GM12891 (cell line): ENCODE results near the gene DUS2.

Experiments used
- DNase-seq: peaks from one replicate; pipeline ENCODE4 v3.0.0; 2011; ENCODE audit warnings: low spot score; ENCODE audit not compliant: insufficient read length
- FAIRE-seq: peaks from 2 replicates; lab custom pipeline; 2011; peaks lifted over from hg19 to GRCh38; lab: Jason Lieb, UNC
- PAX5 ChIP-seq: IDR thresholded peaks from 2 replicates; pipeline ENCODE4 v1.6.1; 2011; ENCODE audit warnings: low read length, moderate library complexity, mild to moderate bottlenecking; ENCODE audit not compliant: insufficient read depth, severe bottlenecking
- POLR2A ChIP-seq: IDR thresholded peaks from 2 replicates; pipeline ENCODE4 v1.6.1; 2011; ENCODE audit warnings: low read depth, low read length, control low read depth
- POLR2AphosphoS5 ChIP-seq: IDR thresholded peaks from 2 replicates; pipeline ENCODE4 v1.6.1; 2011; ENCODE audit warnings: low read depth, low read length, control low read depth
- POU2F2 ChIP-seq: IDR thresholded peaks from 2 replicates; pipeline ENCODE4 v1.6.1; 2011; ENCODE audit warnings: low read depth, mild to moderate bottlenecking, control low read depth, low read length, moderate library complexity
- SPI1 ChIP-seq: IDR thresholded peaks from 2 replicates; pipeline ENCODE4 v1.6.1; 2011; ENCODE audit warnings: low read depth, low read length, control low read depth
- TAF1 ChIP-seq: IDR thresholded peaks from 2 replicates; pipeline ENCODE4 v1.6.1; 2011; ENCODE audit warnings: low read depth, low read length, control low read depth

Gene DUS2

DNA sequence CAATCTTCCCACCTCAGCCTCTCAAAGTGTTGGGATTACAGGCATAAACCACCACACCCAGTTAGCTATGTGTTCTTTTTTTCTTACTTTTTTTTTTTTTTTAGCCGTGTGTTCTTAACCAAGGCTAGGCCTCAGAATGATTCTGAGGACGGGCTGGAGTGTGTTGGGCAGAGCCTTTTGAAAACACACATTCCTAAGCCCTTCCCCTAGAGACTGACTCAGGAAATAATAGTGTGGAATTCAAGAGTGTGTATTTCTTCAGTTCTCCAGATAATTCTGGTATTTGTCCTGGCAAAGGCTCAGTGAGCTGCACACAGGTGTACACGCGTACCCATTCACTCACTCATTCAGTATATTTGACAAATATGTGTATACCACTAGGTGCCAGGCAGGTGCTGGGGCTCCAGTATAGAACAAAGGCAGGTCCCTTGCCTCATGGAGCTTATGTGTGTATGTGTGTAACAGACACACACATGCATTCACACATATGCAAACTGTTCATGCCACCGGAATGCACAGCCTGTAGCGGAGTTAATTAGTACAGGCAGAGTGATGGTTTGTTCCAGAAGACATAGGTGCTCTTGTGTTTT lies 42.7 kb downstream of the DUS2 start:
- no peak for DNase-seq

DNA sequence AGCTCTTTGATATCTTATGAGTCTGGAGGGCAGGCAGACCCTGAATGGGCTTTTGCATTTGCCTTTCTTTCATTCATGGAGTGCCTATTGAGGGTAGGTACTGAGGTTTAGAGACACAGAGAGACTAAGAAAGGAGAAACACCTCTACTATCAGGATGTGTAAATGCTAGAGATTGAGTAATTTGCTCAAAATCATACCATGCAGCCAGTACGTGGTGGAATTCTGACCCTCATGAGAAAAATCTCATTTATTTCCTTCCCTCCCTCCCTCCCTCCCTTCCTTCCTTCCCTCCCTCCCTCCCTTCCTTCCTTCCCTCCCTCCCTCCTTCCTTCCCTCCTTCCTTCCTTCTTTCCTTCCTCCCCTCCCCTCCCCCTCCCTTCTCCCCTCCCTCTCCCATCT lies 43.7 kb downstream of the DUS2 start:
- TF ChIP-seq POU2F2 (no peak), TAF1 (no peak), POLR2A (no peak), POLR2AphosphoS5 (no peak), SPI1 (no peak), PAX5 (no peak)
- no peak for FAIRE-seq

More for the DNA sequence above, 42.7 kb downstream of the DUS2 start:
- TF ChIP-seq POLR2AphosphoS5 (no peak), PAX5 (no peak), TAF1 (no peak), POLR2A (no peak), POU2F2 (no peak), SPI1 (no peak)
- FAIRE-seq = no peak

DNA sequence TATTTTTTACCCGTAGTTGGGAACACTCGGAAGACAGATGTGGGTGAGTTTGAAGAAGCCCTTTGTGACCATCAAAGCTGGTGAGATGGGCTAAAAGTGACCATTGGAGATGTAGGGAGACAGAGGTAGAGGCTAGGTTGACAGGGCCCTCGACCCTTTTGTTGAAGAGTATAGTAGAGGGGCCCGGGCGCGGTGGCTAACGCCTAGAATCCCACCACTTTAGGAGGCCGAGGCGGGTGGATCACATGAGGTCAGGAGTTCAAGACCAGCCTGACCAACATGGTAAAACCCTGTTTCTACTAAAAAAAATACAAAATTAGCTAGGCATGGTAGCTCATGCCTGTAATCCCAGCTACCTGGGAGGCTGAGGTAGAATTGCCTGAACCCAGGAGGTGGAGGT lies 45.8 kb downstream of the DUS2 start:
- FAIRE-seq (no peak), DNase-seq (no peak)
- TF ChIP-seq POLR2A (no peak), PAX5 (no peak), SPI1 (no peak), POU2F2 (no peak), TAF1 (no peak), POLR2AphosphoS5 (no peak)

More for the DNA sequence above, 43.7 kb downstream of the DUS2 start:
- no peak for DNase-seq

DNA sequence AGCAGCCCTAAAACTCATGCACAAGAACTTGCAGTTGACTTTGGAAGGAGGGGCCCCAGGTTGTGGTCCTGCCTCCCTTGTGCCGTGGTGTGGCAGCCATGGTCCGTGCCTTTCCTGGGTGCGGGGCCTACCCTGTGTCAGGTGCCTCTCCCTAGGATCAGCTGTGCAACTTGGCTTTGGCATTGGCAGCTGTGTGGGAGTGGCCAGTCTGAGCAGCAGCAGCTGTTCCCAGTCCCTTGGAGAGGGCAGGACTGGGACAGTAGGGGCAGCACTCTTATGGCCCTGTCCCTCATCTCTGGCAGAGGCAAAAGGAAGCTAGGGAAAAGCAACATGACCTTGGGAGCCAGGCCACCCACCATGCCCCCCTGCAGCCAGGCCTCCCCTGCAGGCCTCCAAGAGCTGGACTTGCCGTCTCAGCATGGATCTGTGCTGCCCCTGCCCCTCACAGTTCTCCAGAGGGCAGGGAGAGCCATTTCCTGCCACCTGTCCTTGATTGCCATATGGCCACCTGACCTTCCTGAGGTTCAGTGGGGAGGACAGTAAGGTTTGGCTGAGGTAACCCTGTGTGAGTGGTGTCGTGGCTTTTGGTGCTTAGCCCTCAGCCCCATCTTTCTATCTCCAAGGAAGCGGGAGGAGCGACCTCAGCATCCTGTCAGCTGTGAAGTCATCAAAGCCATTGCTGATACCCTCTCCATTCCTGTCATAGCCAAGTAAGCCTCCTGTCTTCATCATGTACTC lies 46.6 kb downstream of the DUS2 start:
- FAIRE-seq = peak; percentile 55
- no peak for DNase-seq
- no peak for TF ChIP-seq TAF1
- TF ChIP-seq POU2F2 = no peak
- TF ChIP-seq SPI1 = no peak
- TF ChIP-seq PAX5 = no peak
- TF ChIP-seq POLR2AphosphoS5 = no peak
- TF ChIP-seq POLR2A = no peak

DNA sequence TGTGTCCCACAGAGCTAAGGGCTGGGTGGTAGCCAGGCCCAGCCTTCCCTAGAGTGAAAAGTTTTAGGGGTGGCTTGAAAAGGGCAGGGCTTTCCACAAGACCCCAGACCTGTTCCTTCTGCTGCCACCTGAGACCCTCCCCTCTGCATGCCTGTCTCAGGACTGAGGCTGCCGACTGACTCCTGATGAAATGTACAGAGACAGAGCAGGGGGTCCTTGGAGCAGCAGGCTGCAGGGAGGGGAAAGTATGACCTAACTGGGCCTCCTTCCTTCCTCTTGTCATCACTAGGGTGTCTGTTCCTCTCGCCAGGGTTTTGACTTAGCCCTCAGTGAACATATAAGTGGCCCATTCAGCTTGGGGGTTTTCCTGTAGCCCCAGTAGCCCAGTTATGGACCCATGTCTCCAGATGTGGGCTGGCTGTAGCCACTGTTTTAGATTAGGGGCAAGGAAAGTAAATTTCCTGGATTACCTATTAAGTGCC lies 47.2 kb downstream of the DUS2 start:
- FAIRE-seq (no peak), DNase-seq (no peak)
- TF ChIP-seq PAX5 (no peak), SPI1 (0 out of 2 replicates have a peak, but pooled peaks have one; percentile 6), POU2F2 (no peak)

DNA sequence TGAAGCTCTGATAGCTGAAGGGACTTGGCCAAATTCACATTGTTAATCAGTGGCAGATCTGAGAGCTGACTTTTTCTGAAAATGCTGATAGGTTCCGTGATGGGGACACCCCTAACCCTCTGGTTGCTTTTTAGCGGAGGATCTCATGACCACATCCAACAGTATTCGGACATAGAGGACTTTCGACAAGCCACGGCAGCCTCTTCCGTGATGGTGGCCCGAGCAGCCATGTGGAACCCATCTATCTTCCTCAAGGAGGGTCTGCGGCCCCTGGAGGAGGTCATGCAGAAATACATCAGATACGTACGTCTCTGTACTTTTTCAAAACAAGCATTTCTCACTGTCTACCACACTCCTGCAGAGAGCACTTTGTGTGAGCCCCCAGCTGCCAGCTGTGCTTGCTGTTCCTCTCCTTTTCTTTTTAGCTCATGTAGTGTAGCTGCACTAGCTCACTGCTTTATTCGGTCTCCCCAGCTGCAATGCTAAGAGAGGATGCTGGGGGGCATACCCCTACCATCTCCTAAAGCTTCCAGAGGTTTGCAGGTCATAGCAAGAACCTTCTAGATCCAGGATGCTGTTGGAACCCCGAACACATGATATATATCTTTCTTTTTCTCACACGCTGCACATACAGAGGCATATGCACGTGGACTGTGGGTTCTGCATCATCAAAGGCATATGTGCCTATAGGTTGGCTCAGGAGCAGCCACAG lies 47.9 kb downstream of the DUS2 start:
- DNase-seq (no peak), FAIRE-seq (peak; percentile 82)
- TF ChIP-seq TAF1 = no peak
- no peak for TF ChIP-seq SPI1
- no peak for TF ChIP-seq PAX5

DNA sequence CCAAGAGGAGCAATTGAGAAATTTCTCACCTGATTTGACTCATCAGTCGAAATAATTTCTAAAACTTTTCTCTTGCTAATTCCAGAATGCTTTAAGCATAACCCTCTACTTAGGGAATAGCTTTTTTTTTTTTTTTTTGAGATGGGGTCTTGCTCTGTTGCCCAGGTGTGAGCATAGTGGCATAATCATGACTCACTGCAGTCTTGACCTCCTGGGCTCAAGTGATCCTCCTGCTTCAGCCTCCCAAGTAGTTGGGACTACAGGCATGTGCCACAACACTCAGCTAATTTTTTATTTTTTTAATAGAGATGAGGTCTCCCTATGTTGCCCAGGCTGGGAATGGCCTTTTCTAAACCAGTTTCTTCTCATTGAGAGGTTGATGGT lies 48.4 kb downstream of the DUS2 start:
- FAIRE-seq (no peak), DNase-seq (no peak)
- TF ChIP-seq POLR2AphosphoS5 = no peak
- no peak for TF ChIP-seq TAF1
- TF ChIP-seq PAX5 = no peak
- no peak for TF ChIP-seq POU2F2
- TF ChIP-seq POLR2A = no peak
- TF ChIP-seq SPI1 = no peak

DNA sequence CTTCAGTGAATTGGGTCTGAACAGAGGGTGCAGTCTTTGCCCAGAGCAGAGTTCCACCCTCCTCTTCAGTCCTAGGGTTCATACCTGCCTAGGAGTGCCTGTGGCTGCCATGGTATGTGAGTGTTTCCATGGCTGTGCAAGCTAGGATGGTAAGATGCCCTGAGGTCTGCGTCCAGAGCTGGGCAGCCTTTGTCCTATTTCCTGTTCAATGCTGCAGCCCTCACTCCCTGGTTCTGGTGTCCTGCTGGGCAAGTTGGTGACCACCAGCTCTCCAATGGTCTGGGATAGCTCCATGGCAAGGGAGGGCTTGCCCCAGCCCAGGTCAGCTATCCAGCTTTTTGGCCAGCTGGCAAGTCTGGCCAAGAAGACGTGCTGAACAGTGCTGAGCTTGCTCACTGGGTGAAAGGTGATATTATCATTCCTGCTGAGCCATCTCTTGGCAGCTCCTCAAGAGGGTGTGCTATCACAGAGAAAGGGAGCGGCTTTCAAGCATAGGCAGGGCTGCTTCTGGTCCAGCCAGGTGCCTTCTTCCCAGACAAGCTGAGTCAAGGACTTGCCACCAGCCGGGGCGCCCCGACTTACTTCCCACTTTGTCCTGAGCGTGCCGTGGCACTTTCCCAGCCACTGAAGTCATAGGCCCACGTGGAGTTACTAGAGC lies 49.1 kb downstream of the DUS2 start:
- FAIRE-seq (peak; percentile 71), DNase-seq (no peak)
- TF ChIP-seq POLR2A (no peak), PAX5 (no peak), TAF1 (no peak), POLR2AphosphoS5 (no peak), SPI1 (no peak), POU2F2 (no peak)

DNA sequence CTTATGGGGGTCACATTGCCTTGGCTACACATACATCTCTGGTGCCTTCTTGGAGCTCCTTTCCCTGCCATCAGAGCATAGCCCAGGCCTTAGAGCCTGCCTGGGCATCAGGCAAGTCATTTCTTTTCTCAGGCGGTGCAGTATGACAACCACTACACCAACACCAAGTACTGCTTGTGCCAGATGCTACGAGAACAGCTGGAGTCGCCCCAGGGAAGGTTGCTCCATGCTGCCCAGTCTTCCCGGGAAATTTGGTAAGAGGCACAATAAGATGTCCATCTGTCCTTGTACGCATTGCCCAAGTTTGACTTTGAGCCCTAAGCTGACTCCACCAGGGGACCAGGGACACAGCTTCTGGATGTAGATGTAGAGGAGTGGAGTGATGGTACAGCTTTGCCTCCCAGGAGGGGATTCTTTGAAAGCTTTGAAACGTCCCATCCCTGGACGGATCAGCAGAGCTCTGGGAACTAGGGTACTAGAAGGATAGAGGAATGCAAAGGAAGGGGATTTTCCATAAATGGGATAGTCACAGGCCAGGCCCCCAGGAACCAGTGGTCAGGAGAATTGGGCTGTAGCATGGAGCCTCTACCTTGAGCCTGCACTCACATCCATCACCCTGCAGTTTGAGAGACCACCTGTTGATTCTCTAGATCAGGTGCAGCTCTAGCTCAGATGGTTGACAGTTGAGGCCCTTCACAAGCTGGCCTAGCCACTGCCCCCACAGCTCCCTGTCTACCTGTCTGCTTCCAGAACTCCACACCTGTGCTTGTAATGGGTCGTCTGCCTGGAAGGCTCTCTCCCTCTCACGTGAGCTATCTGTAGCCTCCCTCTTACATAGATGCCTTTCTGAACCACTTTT lies 51.0 kb downstream of the DUS2 start:
- FAIRE-seq = no peak
- no peak for DNase-seq
- TF ChIP-seq PAX5 (no peak), TAF1 (no peak), SPI1 (no peak), POLR2AphosphoS5 (no peak), POLR2A (no peak), POU2F2 (no peak)
